Osteoblast (primary cell): ENCODE data around the gene CTTNBP2. TPM values are rescaled to one million over a fixed set of nuclear protein-coding genes. Genes with fewer than 3 reads are reported as not detected.
A peak's percentile ranks its signal among the peaks of the same experiment; 100 is the strongest.

Source experiments
- DNase-seq: peaks from one replicate; pipeline ENCODE4 v3.0.0; 2011; ENCODE audit warnings: low spot score, mixed read lengths; ENCODE audit not compliant: insufficient read length; ENCODE audit errors: missing footprints
- H2AFZ ChIP-seq: 2 replicates; pipeline ENCODE4 v1.6.0; 2011; ENCODE audit warnings: mild to moderate bottlenecking, low read length
- H3K27ac ChIP-seq: 2 replicates; pipeline ENCODE4 v1.5.1; 2011; ENCODE audit warnings: mild to moderate bottlenecking, low read depth, low read length, moderate library complexity
- H3K27me3 ChIP-seq: 2 replicates; pipeline ENCODE4 v1.6.0; 2012; ENCODE audit warnings: mild to moderate bottlenecking, control low read depth, inconsistent platforms, low read length, moderate library complexity; ENCODE audit not compliant: insufficient read depth
- H3K36me3 ChIP-seq: 2 replicates; pipeline ENCODE4 v1.5.1; 2011; ENCODE audit warnings: mild to moderate bottlenecking, low read length, control low read depth, moderate library complexity; ENCODE audit not compliant: insufficient read depth
- H3K4me1 ChIP-seq: 2 replicates; pipeline ENCODE4 v1.5.1; 2011; ENCODE audit warnings: mild to moderate bottlenecking, low read length, control low read depth, moderate library complexity; ENCODE audit not compliant: insufficient read depth
- H3K4me2 ChIP-seq: 2 replicates; pipeline ENCODE4 v1.6.0; 2011; ENCODE audit warnings: mild to moderate bottlenecking, low read length; ENCODE audit not compliant: insufficient read depth
- H3K4me3 ChIP-seq: fragments of 200-600 bp; sonication (generic); 3 replicates; pipeline ENCODE4 v1.5.1; 2012; ENCODE audit warnings: mild to moderate bottlenecking, low read length, inconsistent platforms; ENCODE audit not compliant: insufficient read depth
- H3K79me2 ChIP-seq: 2 replicates; pipeline ENCODE4 v1.6.0; 2012; ENCODE audit warnings: mild to moderate bottlenecking, low read length, control low read depth, inconsistent platforms; ENCODE audit not compliant: insufficient read depth
- H3K9me3 ChIP-seq: 2 replicates; pipeline ENCODE4 v1.5.1; 2011; ENCODE audit warnings: low read depth, low read length, control low read depth
- H4K20me1 ChIP-seq: 2 replicates; pipeline ENCODE4 v1.6.0; 2012; ENCODE audit warnings: mild to moderate bottlenecking, low read length, control low read depth; ENCODE audit not compliant: insufficient read depth
- CTCF ChIP-seq: IDR thresholded peaks from 2 replicates; pipeline ENCODE4 v1.5.1; 2011; ENCODE audit warnings: mild to moderate bottlenecking, low read depth, low read length, moderate library complexity; ENCODE audit errors: extremely low read depth
- total RNA-seq: library from RNA; depleted of rRNA; stranded (reverse); fragments of >200 nt; gene quantifications from 2 replicates; pipeline ENCODE4 v1.2.3, GENCODE V29; 2012

Gene CTTNBP2
- 1.1 and 2.9 TPM in 2 replicates for total RNA-seq

GRCh38 chr7:117873310-117874190, at the start of gene CTTNBP2:
CTTNBP2 (minus strand) TSS chr7:117873441; CDS start chr7:117873415, 26 bp downstream.
- H3K27me3 ChIP-seq: peaks cover 38% of the 10 kb centered on the region
- no peaks in the 10 kb centered on the region for H3K9me3 ChIP-seq
- H3K27ac ChIP-seq: no peak within 1 kb of the TSS
- H3K4me3 ChIP-seq: peak within 1 kb of the TSS; percentile 66
- no peaks in the 10 kb centered on the region for H3K4me1 ChIP-seq
- no peaks in the 10 kb centered on the region for H3K36me3 ChIP-seq
- no peaks in the 10 kb centered on the region for H4K20me1 ChIP-seq
- H3K4me2 ChIP-seq: peak within 1 kb of the TSS; percentile 71
- DNase-seq: peak; percentile 81
- no peaks in the 10 kb centered on the region for H3K79me2 ChIP-seq
- H2AFZ ChIP-seq: peak within 1 kb of the TSS; percentile 56
- no peak for TF ChIP-seq CTCF

DNA sequence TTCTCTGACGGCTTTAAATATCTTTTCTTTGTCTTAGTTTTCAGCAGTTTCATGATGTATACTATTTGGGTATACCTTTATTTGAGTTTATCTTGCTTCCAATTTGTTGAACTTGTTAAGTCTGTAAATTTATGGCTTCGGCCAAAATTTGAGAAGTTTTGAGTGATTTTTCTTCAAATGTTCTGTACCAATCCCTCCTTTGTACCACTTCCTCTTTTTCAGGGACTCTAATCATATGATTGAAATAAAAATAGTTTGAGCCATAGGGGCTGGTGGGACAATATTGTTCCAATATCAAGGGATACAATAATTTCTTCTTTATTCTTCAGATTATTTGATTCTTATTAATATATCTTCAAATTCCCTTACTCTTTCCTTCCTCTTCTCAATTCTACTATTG, 43.1 kb upstream of the CTTNBP2 start:
- Histone ChIP-seq H3K27ac (no peak overlapping the region), H3K9me3 (no peaks in the 10 kb centered on the region), H3K36me3 (no peaks in the 10 kb centered on the region), H3K4me1 (no peaks in the 10 kb centered on the region), H4K20me1 (no peaks in the 10 kb centered on the region), H3K4me2 (no peak overlapping the region), H3K4me3 (no peak overlapping the region), H3K79me2 (no peaks in the 10 kb centered on the region), H2AFZ (no peak overlapping the region), H3K27me3 (no peaks in the 10 kb centered on the region)
- DNase-seq: no peak
- no peak for TF ChIP-seq CTCF

GRCh38 chr7:117912421-117912820, 39.2 kb upstream of the CTTNBP2 start:
- no peaks in the 10 kb centered on the region for H3K36me3 ChIP-seq
- no peaks in the 10 kb centered on the region for H4K20me1 ChIP-seq
- H3K4me1 ChIP-seq: no peaks in the 10 kb centered on the region
- H3K27me3 ChIP-seq: no peaks in the 10 kb centered on the region
- peak; percentile 3 for DNase-seq
- no peaks in the 10 kb centered on the region for H3K9me3 ChIP-seq
- TF ChIP-seq CTCF: no peak
- no peaks in the 10 kb centered on the region for H3K79me2 ChIP-seq
- H3K4me2 ChIP-seq: no peak overlapping the region
- no peak overlapping the region for H2AFZ ChIP-seq
- H3K4me3 ChIP-seq: no peak overlapping the region
- no peak overlapping the region for H3K27ac ChIP-seq

- H3K36me3 ChIP-seq: no peaks in the 10 kb centered on the region
- H2AFZ ChIP-seq: no peak overlapping the region
- H3K4me1 ChIP-seq: no peaks in the 10 kb centered on the region
- no peak for TF ChIP-seq CTCF
- no peaks in the 10 kb centered on the region for H3K9me3 ChIP-seq
- H3K27me3 ChIP-seq: no peaks in the 10 kb centered on the region
- no peak overlapping the region for H3K27ac ChIP-seq
- H3K79me2 ChIP-seq: no peaks in the 10 kb centered on the region
- no peak overlapping the region for H3K4me3 ChIP-seq
- DNase-seq: no peak
- no peaks in the 10 kb centered on the region for H4K20me1 ChIP-seq
- no peak overlapping the region for H3K4me2 ChIP-seq
Measured at GRCh38 chr7:117908031-117908795, 35.0 kb upstream of the CTTNBP2 start.
